C4-2B (cell line): ENCODE measurements around the gene ZDHHC13.

Experiments used
- ZFX ChIP-seq: fragments of 450-650 bp; IDR thresholded peaks from 2 replicates; pipeline ENCODE4 v1.6.1; 2017
- TF ChIP-seq, protein P1 (sequence below): fragments of 450-650 bp; conservative IDR thresholded peaks from 2 replicates; pipeline ENCODE4 v1.5.1; 2017; ENCODE audit warnings: mild to moderate bottlenecking

DNA sequence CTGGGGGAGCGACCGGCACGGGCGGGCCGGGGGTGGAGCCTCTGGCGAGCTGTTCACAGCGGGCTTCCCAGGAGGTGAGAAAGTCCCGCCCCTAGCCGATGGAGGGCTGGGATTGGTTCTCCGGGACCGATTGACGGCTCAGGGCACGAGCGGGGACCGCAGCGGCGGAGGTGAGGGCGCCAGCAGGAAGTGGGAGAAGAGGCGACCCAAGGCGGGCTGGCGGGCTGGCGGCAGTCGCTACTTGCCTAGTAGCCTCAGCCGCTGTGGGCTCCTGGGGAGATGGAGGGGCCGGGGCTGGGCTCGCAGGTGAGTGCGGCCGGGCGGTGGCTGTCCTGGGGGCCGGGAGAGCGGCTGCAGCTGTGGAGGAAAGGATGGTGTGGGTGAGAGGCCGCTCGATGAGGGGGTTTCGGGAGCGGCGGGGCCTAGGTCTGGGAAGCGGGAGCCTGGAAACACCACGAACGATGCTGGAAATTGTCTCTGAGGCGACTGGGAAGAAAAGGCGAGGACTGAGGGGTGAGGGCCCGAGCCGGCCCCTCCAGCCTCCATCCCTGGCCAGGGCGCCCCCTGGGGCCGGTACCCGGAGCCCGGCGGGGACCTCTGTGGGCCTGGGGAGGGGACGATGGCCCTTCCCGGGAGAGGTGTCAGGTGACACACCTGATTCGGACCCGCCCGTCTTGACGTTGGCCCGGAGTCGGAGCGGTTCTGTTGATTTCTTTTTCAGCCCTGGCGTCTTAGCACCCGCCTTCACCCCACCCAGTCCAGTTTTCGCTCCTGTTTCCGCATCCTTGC lies at the start of gene ZDHHC13:
- TF ChIP-seq, protein P1, sequence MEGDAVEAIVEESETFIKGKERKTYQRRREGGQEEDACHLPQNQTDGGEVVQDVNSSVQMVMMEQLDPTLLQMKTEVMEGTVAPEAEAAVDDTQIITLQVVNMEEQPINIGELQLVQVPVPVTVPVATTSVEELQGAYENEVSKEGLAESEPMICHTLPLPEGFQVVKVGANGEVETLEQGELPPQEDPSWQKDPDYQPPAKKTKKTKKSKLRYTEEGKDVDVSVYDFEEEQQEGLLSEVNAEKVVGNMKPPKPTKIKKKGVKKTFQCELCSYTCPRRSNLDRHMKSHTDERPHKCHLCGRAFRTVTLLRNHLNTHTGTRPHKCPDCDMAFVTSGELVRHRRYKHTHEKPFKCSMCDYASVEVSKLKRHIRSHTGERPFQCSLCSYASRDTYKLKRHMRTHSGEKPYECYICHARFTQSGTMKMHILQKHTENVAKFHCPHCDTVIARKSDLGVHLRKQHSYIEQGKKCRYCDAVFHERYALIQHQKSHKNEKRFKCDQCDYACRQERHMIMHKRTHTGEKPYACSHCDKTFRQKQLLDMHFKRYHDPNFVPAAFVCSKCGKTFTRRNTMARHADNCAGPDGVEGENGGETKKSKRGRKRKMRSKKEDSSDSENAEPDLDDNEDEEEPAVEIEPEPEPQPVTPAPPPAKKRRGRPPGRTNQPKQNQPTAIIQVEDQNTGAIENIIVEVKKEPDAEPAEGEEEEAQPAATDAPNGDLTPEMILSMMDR, result peak; percentile 65
- TF ChIP-seq ZFX, result peak; percentile 91
